ENCODE measurements around the gene ABCA5. TPM values are rescaled to one million over a fixed set of nuclear protein-coding genes. Genes with fewer than 3 reads are reported as not detected.

The ABCA5 gene
- 10 to 100 TPM; 29.6 to 49.9 (median 41.3) TPM for total RNA-seq
- polyA plus RNA-seq, result 1 to 10 TPM; 6.0 to 9.6 TPM
- 54.0 reads per million, percentile 73 among the genes with 10 or more reads in this experiment for total RNA-seq

DNA sequence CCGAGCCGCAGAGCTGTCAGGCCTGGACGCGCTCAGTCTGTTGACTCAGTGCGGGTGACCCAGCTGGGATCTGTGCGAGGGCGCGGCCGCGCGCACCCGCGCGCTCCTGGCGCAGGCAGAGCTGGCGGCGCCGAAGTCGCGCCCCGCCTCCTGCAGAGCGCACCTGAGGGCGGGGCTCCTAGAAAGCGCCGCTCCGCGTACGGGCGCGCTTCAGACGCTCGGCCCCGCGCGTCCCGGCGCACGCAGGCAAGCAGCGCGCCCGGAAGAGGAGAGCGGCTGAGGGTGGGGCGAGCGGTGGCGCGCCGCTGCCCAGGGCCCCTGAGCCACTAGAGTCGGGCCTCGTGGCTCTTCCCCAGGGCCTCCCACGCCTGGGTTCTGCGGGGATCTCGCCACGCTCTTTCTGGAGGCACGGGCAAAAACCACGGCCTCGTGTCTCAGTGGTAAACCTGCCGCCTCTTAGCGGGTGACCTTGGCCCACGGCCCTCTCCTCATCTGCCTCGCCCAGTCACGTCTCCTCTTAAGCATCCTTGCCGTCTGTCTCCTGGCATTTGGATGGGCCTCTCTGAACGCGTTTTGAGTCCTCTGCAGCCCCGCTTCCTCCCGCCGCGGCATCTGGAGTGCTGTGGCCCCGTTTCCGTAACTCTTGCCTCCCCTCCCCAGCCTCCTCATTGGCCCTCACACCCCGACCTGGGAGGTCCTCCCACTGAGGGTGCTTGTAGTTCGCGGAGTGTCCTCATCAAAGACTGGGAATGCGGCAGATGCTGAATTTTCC lies at the start of gene ABCA5:
Gene ABCA5 (minus strand): TSS at position 74 of the 772 bp plus-strand sequence. CDS start 12,718 bp downstream, outside the sequence.
- H3K9me3 ChIP-seq (ENCODE audit: control insufficient read depth in 2 of 3, low read length in 3 of 3), result no peaks in the 10 kb centered on the region
- Mint-ChIP-seq H3K27ac (peak within 1 kb of the TSS; percentile 96 to 99 (median 98)), H3K27me3 (peaks cover 0 to 10% (median 4%) of the 10 kb centered on the region in 5 donors), H3K9me3 (peaks cover 0 to 3% (median 0%) of the 10 kb centered on the region in 11 donors), H3K4me3 (peak within 1 kb of the TSS; percentile 90 to 97 (median 95)), H3K36me3 (peaks cover 0 to 5% (median 3%) of the 10 kb centered on the region in 5 donors), H3K4me1 (peaks cover 17 to 39% (median 32%) of the 10 kb centered on the region in 7 donors)
- H3K36me3 ChIP-seq (ENCODE audit: control insufficient read depth in 2 of 3, insufficient read depth in 3 of 3, low read length in 3 of 3), result peaks cover 0 to 4% (median 0%) of the 10 kb centered on the region in 3 experiments
- H3K4me1 ChIP-seq (ENCODE audit: control insufficient read depth in 2 of 2, insufficient read depth in 2 of 2, low read length in 2 of 2), result peaks cover 9 to 10% of the 10 kb centered on the region in 2 donors
- ATAC-seq, result peak; percentile 97
- H3K27ac ChIP-seq (ENCODE audit: low read depth, low read length), result peak within 1 kb of the TSS; percentile 76
- POLR2A ChIA-PET, result interaction anchor here (0.7 to 3.2 kb wide), 7 partner anchors 12 to 153 kb away, joined by 3 to 23 read pairs (median 4); partner anchors contain the start of gene MAP2K6
- peak; percentile 85 to 91 (median 89) for DNase-seq
- H3K27me3 ChIP-seq (ENCODE audit: control insufficient read depth in 2 of 2, insufficient read depth in 2 of 2, low read length in 2 of 2), result no peaks in the 10 kb centered on the region
- intact Hi-C loops (cut with micrococcal nuclease), result loop anchor here (1.0 to 5.0 kb wide), 7 partner anchors 87 to 1500 kb away; partner anchors contain the start of genes MAP2K6 (in 2 of the 2), PRKAR1A (in 2 of the 2) and BPTF (in 1 of the 2)
- H3K4me3 ChIP-seq (ENCODE audit: low read length), result peak within 1 kb of the TSS; percentile 85
- CTCF ChIA-PET, result no interaction called here

- Histone ChIP-seq H3K27me3 (ENCODE audit: control insufficient read depth in 2 of 2, insufficient read depth in 2 of 2, low read length in 2 of 2) (no peaks in the 10 kb centered on the region), H3K27ac (ENCODE audit: low read depth, low read length) (no peak overlapping the region), H3K4me3 (ENCODE audit: low read length) (no peak overlapping the region), H3K36me3 (ENCODE audit: control insufficient read depth in 2 of 3, insufficient read depth in 3 of 3, low read length in 3 of 3) (no peaks in the 10 kb centered on the region), H3K4me1 (ENCODE audit: control insufficient read depth in 2 of 2, insufficient read depth in 2 of 2, low read length in 2 of 2) (no peaks in the 10 kb centered on the region), H3K9me3 (ENCODE audit: control insufficient read depth in 2 of 3, low read length in 3 of 3) (no peaks in the 10 kb centered on the region)
- no peak overlapping the region for H3K27ac Mint-ChIP-seq
- no peak for ATAC-seq
- CTCF ChIA-PET, result no interaction called here
- H3K36me3 Mint-ChIP-seq, result peaks cover 0 to 2% (median 0%) of the 10 kb centered on the region in 5 donors
- DNase-seq, result no peak
- H3K4me3 Mint-ChIP-seq, result no peak overlapping the region
- no peaks in the 10 kb centered on the region for H3K9me3 Mint-ChIP-seq
- intact Hi-C loops (cut with micrococcal nuclease), result no loop called here
- peaks cover 0 to 5% (median 2%) of the 10 kb centered on the region in 7 donors for H3K4me1 Mint-ChIP-seq
- peaks cover 0 to 10% (median 4%) of the 10 kb centered on the region in 5 donors for H3K27me3 Mint-ChIP-seq
- POLR2A ChIA-PET, result no interaction called here
Measured at GRCh38 chr17:69375229-69375628, 48.3 kb upstream of the ABCA5 start.

DNA sequence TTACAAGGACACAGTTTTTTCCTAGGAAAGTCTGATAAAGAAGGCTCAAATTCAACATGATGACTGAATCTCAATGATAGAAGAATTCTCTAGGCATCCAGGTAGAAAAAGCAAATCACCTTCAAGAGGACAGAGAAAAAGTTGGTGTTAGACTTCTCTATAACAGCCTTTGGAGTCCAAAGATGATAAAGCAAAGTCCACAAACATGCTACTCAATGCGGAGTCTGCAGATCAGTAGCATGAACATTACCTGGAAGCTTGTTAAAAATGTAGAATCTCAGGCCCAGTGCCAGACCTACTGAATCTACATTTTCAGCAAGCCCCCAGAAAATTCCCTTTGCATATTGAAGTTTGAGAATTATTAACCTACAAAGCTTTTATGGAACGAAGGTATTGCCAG lies 46.1 kb upstream of the ABCA5 start:
- H3K27me3 Mint-ChIP-seq, result peaks cover 6 to 22% (median 19%) of the 10 kb centered on the region in 5 donors
- Histone ChIP-seq H3K27ac (ENCODE audit: low read depth, low read length) (no peak overlapping the region), H3K9me3 (ENCODE audit: control insufficient read depth in 2 of 3, low read length in 3 of 3) (no peaks in the 10 kb centered on the region), H3K4me1 (ENCODE audit: control insufficient read depth in 2 of 2, insufficient read depth in 2 of 2, low read length in 2 of 2) (no peaks in the 10 kb centered on the region), H3K27me3 (ENCODE audit: control insufficient read depth in 2 of 2, insufficient read depth in 2 of 2, low read length in 2 of 2) (no peaks in the 10 kb centered on the region), H3K36me3 (ENCODE audit: control insufficient read depth in 2 of 3, insufficient read depth in 3 of 3, low read length in 3 of 3) (no peaks in the 10 kb centered on the region), H3K4me3 (ENCODE audit: low read length) (no peak overlapping the region)
- no peak for ATAC-seq
- no peak overlapping the region for H3K27ac Mint-ChIP-seq
- no peak for DNase-seq
- no peaks in the 10 kb centered on the region for H3K9me3 Mint-ChIP-seq
- CTCF ChIA-PET, result no interaction called here
- peaks cover 0 to 5% (median 2%) of the 10 kb centered on the region in 7 donors for H3K4me1 Mint-ChIP-seq
- intact Hi-C loops (cut with micrococcal nuclease), result no loop called here
- no peak overlapping the region for H3K4me3 Mint-ChIP-seq
- POLR2A ChIA-PET, result no interaction called here
- H3K36me3 Mint-ChIP-seq, result peaks cover 0 to 2% (median 0%) of the 10 kb centered on the region in 5 donors

GRCh38 chr17:69367298-69367697 lies 40.4 kb upstream of the ABCA5 start:
- H3K4me1 ChIP-seq (ENCODE audit: control insufficient read depth in 2 of 2, insufficient read depth in 2 of 2, low read length in 2 of 2), result no peaks in the 10 kb centered on the region
- CTCF ChIA-PET, result no interaction called here
- no peaks in the 10 kb centered on the region for H3K27me3 ChIP-seq (ENCODE audit: control insufficient read depth in 2 of 2, insufficient read depth in 2 of 2, low read length in 2 of 2)
- no peak for ATAC-seq
- Mint-ChIP-seq H3K36me3 (peaks cover 0 to 2% (median 0%) of the 10 kb centered on the region in 5 donors), H3K4me1 (peaks cover 0 to 6% (median 0%) of the 10 kb centered on the region in 7 donors), H3K27me3 (peaks cover 11 to 22% (median 19%) of the 10 kb centered on the region in 5 donors), H3K9me3 (no peaks in the 10 kb centered on the region), H3K27ac (no peak overlapping the region), H3K4me3 (no peak overlapping the region)
- H3K9me3 ChIP-seq (ENCODE audit: control insufficient read depth in 2 of 3, low read length in 3 of 3), result no peaks in the 10 kb centered on the region
- H3K27ac ChIP-seq (ENCODE audit: low read depth, low read length), result no peak overlapping the region
- intact Hi-C loops (cut with micrococcal nuclease), result no loop called here
- no peak overlapping the region for H3K4me3 ChIP-seq (ENCODE audit: low read length)
- no peak for DNase-seq
- no peaks in the 10 kb centered on the region for H3K36me3 ChIP-seq (ENCODE audit: control insufficient read depth in 2 of 3, insufficient read depth in 3 of 3, low read length in 3 of 3)
- POLR2A ChIA-PET, result no interaction called here

GRCh38 chr17:69363488-69364210 lies 36.7 kb upstream of the ABCA5 start:
- H3K27me3 Mint-ChIP-seq, result peaks cover 3 to 9% (median 4%) of the 10 kb centered on the region in 5 donors
- no peak overlapping the region for H3K4me3 ChIP-seq (ENCODE audit: low read length)
- no peaks in the 10 kb centered on the region for H3K36me3 Mint-ChIP-seq
- no peaks in the 10 kb centered on the region for H3K27me3 ChIP-seq (ENCODE audit: control insufficient read depth in 2 of 2, insufficient read depth in 2 of 2, low read length in 2 of 2)
- intact Hi-C loops (cut with micrococcal nuclease), result no loop called here
- H3K9me3 ChIP-seq (ENCODE audit: control insufficient read depth in 2 of 3, low read length in 3 of 3), result no peaks in the 10 kb centered on the region
- H3K4me3 Mint-ChIP-seq, result no peak overlapping the region
- H3K36me3 ChIP-seq (ENCODE audit: control insufficient read depth in 2 of 3, insufficient read depth in 3 of 3, low read length in 3 of 3), result no peaks in the 10 kb centered on the region
- no peak for ATAC-seq
- H3K9me3 Mint-ChIP-seq, result no peaks in the 10 kb centered on the region
- no peak overlapping the region for H3K27ac Mint-ChIP-seq
- DNase-seq, result no peak
- CTCF ChIA-PET, result interaction anchor here (0.6 kb wide), 1 partner anchor 22 kb away, joined by 3 read pairs; no protein-coding TSS in a partner anchor
- POLR2A ChIA-PET, result no interaction called here
- no peaks in the 10 kb centered on the region for H3K4me1 ChIP-seq (ENCODE audit: control insufficient read depth in 2 of 2, insufficient read depth in 2 of 2, low read length in 2 of 2)
- peaks cover 0 to 6% (median 0%) of the 10 kb centered on the region in 7 donors for H3K4me1 Mint-ChIP-seq
- H3K27ac ChIP-seq (ENCODE audit: low read depth, low read length), result no peak overlapping the region

- no peaks in the 10 kb centered on the region for H3K4me1 Mint-ChIP-seq
- Histone ChIP-seq H3K9me3 (ENCODE audit: control insufficient read depth in 2 of 3, low read length in 3 of 3) (no peaks in the 10 kb centered on the region), H3K4me1 (ENCODE audit: control insufficient read depth in 2 of 2, insufficient read depth in 2 of 2, low read length in 2 of 2) (no peaks in the 10 kb centered on the region), H3K4me3 (ENCODE audit: low read length) (no peak overlapping the region), H3K36me3 (ENCODE audit: control insufficient read depth in 2 of 3, insufficient read depth in 3 of 3, low read length in 3 of 3) (no peaks in the 10 kb centered on the region), H3K27ac (ENCODE audit: low read depth, low read length) (no peak overlapping the region), H3K27me3 (ENCODE audit: control insufficient read depth in 2 of 2, insufficient read depth in 2 of 2, low read length in 2 of 2) (no peaks in the 10 kb centered on the region)
- peaks cover 0 to 7% (median 0%) of the 10 kb centered on the region in 5 donors for H3K27me3 Mint-ChIP-seq
- H3K9me3 Mint-ChIP-seq, result no peaks in the 10 kb centered on the region
- CTCF ChIA-PET, result interaction anchor here (0.7 kb wide), 1 partner anchor 151 kb away, joined by 3 read pairs; no protein-coding TSS in a partner anchor
- H3K27ac Mint-ChIP-seq, result no peak overlapping the region
- H3K4me3 Mint-ChIP-seq, result no peak overlapping the region
- DNase-seq, result no peak
- no peak for ATAC-seq
- POLR2A ChIA-PET, result no interaction called here
- H3K36me3 Mint-ChIP-seq, result no peaks in the 10 kb centered on the region
- intact Hi-C loops (cut with micrococcal nuclease), result no loop called here
Measured at GRCh38 chr17:69361156-69361555, 34.2 kb upstream of the ABCA5 start.
